MM.1S (cell line): Measurements from ENCODE around the gene CCDC117.

Source experiments
- DNase-seq: peaks from one replicate; pipeline ENCODE4 v3.0.0-alpha.2; 2015
- H2AFZ ChIP-seq: fragments of 300-600 bp; sonication (generic); 2 replicates; pipeline ENCODE4 v1.6.0; 2016; ENCODE audit warnings: antibody characterized with exemption, low read length
- H3F3A ChIP-seq: fragments of 300-600 bp; sonication (generic); 2 replicates; pipeline ENCODE4 v1.6.1; 2016; ENCODE audit warnings: mild to moderate bottlenecking, antibody characterized with exemption, low read length, moderate library complexity, mixed read lengths; ENCODE audit not compliant: insufficient read depth
- H3K27ac ChIP-seq: fragments of 300-600 bp; sonication (generic); 2 replicates; pipeline ENCODE4 v1.5.1; 2016; ENCODE audit warnings: mild to moderate bottlenecking, low read length
- H3K27me3 ChIP-seq: fragments of 300-600 bp; sonication (generic); replicated peaks from 2 replicates; pipeline ENCODE4 v1.6.0; 2016; ENCODE audit warnings: low read length; ENCODE audit not compliant: insufficient read depth
- H3K36me3 ChIP-seq: fragments of 300-600 bp; sonication (generic); replicated peaks from 2 replicates; pipeline ENCODE4 v1.6.1; 2016; ENCODE audit warnings: mild to moderate bottlenecking, low read length, mixed read lengths; ENCODE audit not compliant: insufficient read depth
- H3K4me1 ChIP-seq: fragments of 300-600 bp; sonication (generic); 2 replicates; pipeline ENCODE4 v1.6.1; 2016; ENCODE audit warnings: low read length, mixed read lengths
- H3K4me2 ChIP-seq: fragments of 300-600 bp; sonication (generic); 2 replicates; pipeline ENCODE4 v1.6.0; 2016; ENCODE audit warnings: low read depth, low read length
- H3K4me3 ChIP-seq: fragments of 300-600 bp; sonication (generic); 2 replicates; pipeline ENCODE4 v1.5.1; 2016; ENCODE audit warnings: low read length, mixed read lengths
- H3K79me2 ChIP-seq: fragments of 300-600 bp; sonication (generic); 2 replicates; pipeline ENCODE4 v1.6.1; 2016; ENCODE audit warnings: mixed run types, low read length, mixed read lengths
- H3K9ac ChIP-seq: fragments of 300-600 bp; sonication (generic); 2 replicates; pipeline ENCODE4 v1.6.1; 2016; ENCODE audit warnings: low read length, mixed read lengths
- H3K9me2 ChIP-seq: fragments of 300-600 bp; sonication (generic); replicated peaks from 2 replicates; pipeline ENCODE4 v1.6.1; 2016; ENCODE audit warnings: mild to moderate bottlenecking, low read length, mixed read lengths; ENCODE audit not compliant: insufficient read depth
- H3K9me3 ChIP-seq: fragments of 300-600 bp; sonication (generic); replicated peaks from 2 replicates; pipeline ENCODE4 v1.6.1; 2016; ENCODE audit warnings: mild to moderate bottlenecking, low read length, mixed read lengths; ENCODE audit not compliant: insufficient read depth
- H4K20me1 ChIP-seq: fragments of 300-600 bp; sonication (generic); 2 replicates; pipeline ENCODE4 v1.6.1; 2016; ENCODE audit warnings: mild to moderate bottlenecking, low read length, moderate library complexity, mixed read lengths; ENCODE audit not compliant: insufficient read depth
- CTCF ChIP-seq: fragments of 300-600 bp; sonication (generic); IDR thresholded peaks from 2 replicates; pipeline ENCODE4 v1.5.1; 2016; ENCODE audit warnings: antibody characterized with exemption, low read length, mixed read lengths
- EZH2 ChIP-seq: fragments of 300-600 bp; sonication (generic); optimal IDR thresholded peaks from 2 replicates; pipeline ENCODE3; 2017; ENCODE audit warnings: low read depth, mild to moderate bottlenecking, antibody characterized with exemption, low read length, mixed read lengths
- EZH2phosphoT487 ChIP-seq: fragments of 300-600 bp; sonication (generic); IDR thresholded peaks from 2 replicates; pipeline ENCODE4 v1.6.1; 2018; ENCODE audit warnings: antibody characterized with exemption, low read length

Gene CCDC117

DNA sequence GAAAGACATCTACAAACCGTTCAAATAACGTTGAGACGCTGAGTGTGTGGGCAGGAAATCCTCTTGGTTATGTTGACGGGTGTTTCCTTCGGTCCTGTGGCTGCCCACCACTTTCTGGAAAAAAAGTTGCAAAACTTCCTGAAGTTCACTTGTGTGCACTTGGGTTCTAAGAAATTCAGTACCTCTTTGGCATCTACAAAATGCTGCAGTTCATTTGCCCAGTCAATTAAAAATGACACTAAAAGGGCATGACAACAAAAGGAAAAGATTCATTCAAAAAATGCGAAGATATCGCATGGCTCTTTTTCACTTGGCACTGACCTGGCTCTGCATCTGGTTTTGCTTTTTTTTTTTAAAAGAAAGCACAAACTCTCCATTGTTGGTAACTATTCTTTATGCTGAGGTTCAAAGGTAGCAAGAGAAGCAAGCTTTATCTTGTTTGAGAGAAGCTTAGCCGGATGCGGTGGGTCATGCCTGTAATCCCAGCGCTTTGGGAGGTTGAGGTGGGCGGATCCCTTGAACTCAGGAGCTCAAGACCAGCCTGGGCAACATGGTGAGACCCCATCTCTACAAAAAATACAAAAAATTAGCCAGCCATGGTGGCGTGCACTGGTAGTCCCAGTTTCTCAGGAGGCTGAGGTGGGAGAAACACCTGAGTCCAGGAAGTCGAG lies 38.5 kb downstream of the CCDC117 start:
- no peaks in the 10 kb centered on the region for H3K27me3 ChIP-seq
- no peaks in the 10 kb centered on the region for H4K20me1 ChIP-seq
- peaks cover 22% of the 10 kb centered on the region; the same call in 1 of the 2 replicates for H3K79me2 ChIP-seq
- TF ChIP-seq EZH2phosphoT487 (no peak), EZH2 (no peak), CTCF (no peak)
- H3K4me1 ChIP-seq, result peaks cover 50% of the 10 kb centered on the region
- H3K4me3 ChIP-seq, result no peak overlapping the region; the same call in 1 of the 2 replicates
- H2AFZ ChIP-seq, result no peak overlapping the region
- no peaks in the 10 kb centered on the region for H3K9me2 ChIP-seq
- no peaks in the 10 kb centered on the region for H3K9me3 ChIP-seq
- peak overlapping the region; percentile 28 for H3K4me2 ChIP-seq
- H3K9ac ChIP-seq, result peak overlapping the region; percentile 26; the same call in 1 of the 2 replicates
- H3K27ac ChIP-seq, result peak overlapping the region; percentile 80; the same call in 1 of the 2 replicates
- peaks cover 26% of the 10 kb centered on the region for H3F3A ChIP-seq
- no peaks in the 10 kb centered on the region for H3K36me3 ChIP-seq
- peak; percentile 5 for DNase-seq

DNA sequence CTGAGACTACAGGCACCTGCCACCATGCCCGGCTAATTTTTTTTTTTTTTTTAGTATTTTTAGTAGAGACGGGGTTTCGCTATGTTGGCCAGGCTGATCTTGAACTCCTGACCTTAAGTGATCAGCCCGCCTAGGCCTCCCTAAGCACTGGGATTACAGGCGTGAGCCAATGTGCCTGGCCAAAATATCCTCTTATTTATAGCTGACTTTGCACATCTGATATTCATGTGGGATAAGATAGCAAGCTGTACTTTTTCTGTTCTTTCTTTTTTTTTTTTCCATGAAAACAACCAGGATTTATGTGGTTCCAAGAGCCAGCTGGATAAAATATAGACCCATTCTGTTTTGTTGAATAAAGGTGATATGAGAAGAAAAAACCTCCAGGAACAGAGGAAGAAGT lies 40.0 kb downstream of the CCDC117 start:
- TF ChIP-seq EZH2, result no peak
- no peak for TF ChIP-seq CTCF
- no peak for TF ChIP-seq EZH2phosphoT487
- no peak overlapping the region for H3K9ac ChIP-seq
- no peaks in the 10 kb centered on the region for H3K9me3 ChIP-seq
- no peak overlapping the region for H3K4me2 ChIP-seq
- H2AFZ ChIP-seq, result no peak overlapping the region
- peak; percentile 42 for DNase-seq
- H3K79me2 ChIP-seq, result peaks cover 17% of the 10 kb centered on the region; the same call in 1 of the 2 replicates
- H3F3A ChIP-seq, result peaks cover 36% of the 10 kb centered on the region
- no peaks in the 10 kb centered on the region for H3K36me3 ChIP-seq
- peak overlapping the region; percentile 80; the same call in 1 of the 2 replicates for H3K27ac ChIP-seq
- H3K9me2 ChIP-seq, result no peaks in the 10 kb centered on the region
- H3K4me1 ChIP-seq, result peaks cover 63% of the 10 kb centered on the region
- no peak overlapping the region for H3K4me3 ChIP-seq
- no peaks in the 10 kb centered on the region for H4K20me1 ChIP-seq
- H3K27me3 ChIP-seq, result no peaks in the 10 kb centered on the region

- Histone ChIP-seq H4K20me1 (no peaks in the 10 kb centered on the region), H3K9ac (no peak overlapping the region), H3K27me3 (no peaks in the 10 kb centered on the region), H3F3A (peaks cover 51% of the 10 kb centered on the region), H3K27ac (peak overlapping the region; percentile 28; the same call in 1 of the 2 replicates), H3K4me3 (no peak overlapping the region), H3K9me2 (no peaks in the 10 kb centered on the region), H3K36me3 (no peaks in the 10 kb centered on the region), H3K79me2 (peaks cover 17% of the 10 kb centered on the region; the same call in 1 of the 2 replicates), H3K4me1 (peaks cover 78% of the 10 kb centered on the region), H2AFZ (no peak overlapping the region), H3K4me2 (0 out of 2 replicates have a peak overlapping the region, but pooled peaks have one; percentile 9), H3K9me3 (no peaks in the 10 kb centered on the region)
- no peak for TF ChIP-seq EZH2
- TF ChIP-seq CTCF, result no peak
- TF ChIP-seq EZH2phosphoT487, result no peak
- no peak for DNase-seq
Observed at GRCh38 chr22:28813772-28814518, 41.5 kb downstream of the CCDC117 start.
